GM21786 (cell line): Measurements from ENCODE around the gene INTS11.
"Not testable (repeated sequence)": the region's sequence is repeated elsewhere in the genome, so short reads cannot be mapped to it uniquely, and the experiment has no call there.

Experiments
- ATAC-seq: cut with Tn5 transposase; IDR thresholded peaks from one replicate; pipeline ENCODE4 v1.9.1; 2021; ENCODE audit not compliant: unreplicated experiment

Gene INTS11

DNA sequence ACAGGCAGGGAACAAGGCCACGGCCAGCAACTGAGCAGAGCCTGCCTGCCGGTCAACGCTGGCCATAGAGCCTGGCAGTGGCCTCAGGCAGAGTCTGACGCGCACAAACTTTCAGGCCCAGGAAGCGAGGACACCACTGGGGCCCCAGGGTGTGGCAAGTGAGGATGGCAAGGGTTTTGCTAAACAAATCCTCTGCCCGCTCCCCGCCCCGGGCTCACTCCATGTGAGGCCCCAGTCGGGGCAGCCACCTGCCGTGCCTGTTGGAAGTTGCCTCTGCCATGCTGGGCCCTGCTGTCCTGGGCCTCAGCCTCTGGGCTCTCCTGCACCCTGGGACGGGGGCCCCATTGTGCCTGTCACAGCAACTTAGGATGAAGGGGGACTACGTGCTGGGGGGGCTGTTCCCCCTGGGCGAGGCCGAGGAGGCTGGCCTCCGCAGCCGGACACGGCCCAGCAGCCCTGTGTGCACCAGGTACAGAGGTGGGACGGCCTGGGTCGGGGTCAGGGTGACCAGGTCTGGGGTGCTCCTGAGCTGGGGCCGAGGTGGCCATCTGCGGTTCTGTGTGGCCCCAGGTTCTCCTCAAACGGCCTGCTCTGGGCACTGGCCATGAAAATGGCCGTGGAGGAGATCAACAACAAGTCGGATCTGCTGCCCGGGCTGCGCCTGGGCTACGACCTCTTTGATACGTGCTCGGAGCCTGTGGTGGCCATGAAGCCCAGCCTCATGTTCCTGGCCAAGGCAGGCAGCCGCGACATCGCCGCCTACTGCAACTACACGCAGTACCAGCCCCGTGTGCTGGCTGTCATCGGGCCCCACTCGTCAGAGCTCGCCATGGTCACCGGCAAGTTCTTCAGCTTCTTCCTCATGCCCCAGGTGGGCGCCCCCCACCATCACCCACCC, 6.9 kb upstream of the INTS11 start, which contains the start of gene TAS1R3:
Gene TAS1R3 (plus strand): TSS at position 213 of the 898 bp plus-strand sequence. CDS start 66 bp downstream, at position 279.
- no peak for ATAC-seq

DNA sequence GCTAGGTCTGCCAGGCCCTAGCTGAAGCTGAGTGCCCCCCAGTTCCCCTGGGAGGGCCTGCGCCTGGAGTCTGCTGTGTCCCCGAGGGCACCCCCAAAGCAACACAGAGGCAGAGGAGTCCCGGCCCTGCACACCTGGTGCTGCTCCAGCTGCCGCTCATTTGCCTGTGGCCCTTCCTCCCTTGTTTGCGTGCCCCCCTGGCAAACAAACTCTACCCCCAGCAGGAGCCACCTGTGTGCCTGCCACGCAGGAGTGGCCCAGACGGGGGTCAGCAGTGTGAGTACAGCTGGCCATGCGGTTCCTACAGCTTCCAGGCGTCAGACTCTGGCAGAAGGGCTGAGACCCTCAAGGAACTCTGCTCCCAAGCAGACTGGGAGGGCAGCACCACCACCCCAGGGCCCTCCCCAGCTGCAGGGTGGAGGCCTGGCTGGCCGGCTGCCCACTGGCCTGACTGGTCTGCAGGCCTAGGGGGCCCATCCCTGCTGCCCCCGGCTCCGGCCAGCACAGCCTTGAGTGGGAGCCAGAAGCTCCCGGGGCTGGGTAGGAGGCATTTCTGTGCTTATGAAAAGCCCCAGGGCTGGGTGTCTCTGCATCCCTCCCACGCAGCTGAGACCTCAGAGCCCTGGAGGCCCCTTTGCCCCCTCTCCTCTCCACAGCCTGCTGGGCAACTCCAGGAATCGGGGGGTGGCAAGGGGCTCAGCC, 6.1 kb upstream of the INTS11 start:
- ATAC-seq: no peak

GRCh38 chr1:1329304-1330210, 5.1 kb upstream of the INTS11 start:
- ATAC-seq: no peak

GRCh38 chr1:1328254-1328653, 3.8 kb upstream of the INTS11 start:
- no peak for ATAC-seq

DNA sequence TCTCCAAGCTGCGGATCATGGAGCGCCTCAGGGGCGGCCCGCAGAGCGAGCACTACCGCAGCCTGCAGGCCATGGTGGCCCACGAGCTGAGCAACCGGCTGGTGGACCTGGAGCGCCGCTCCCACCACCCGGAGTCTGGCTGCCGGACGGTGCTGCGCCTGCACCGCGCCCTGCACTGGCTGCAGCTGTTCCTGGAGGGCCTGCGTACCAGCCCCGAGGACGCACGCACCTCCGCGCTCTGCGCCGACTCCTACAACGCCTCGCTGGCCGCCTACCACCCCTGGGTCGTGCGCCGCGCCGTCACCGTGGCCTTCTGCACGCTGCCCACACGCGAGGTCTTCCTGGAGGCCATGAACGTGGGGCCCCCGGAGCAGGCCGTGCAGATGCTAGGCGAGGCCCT, 2.8 kb upstream of the INTS11 start:
- no peak for ATAC-seq

DNA sequence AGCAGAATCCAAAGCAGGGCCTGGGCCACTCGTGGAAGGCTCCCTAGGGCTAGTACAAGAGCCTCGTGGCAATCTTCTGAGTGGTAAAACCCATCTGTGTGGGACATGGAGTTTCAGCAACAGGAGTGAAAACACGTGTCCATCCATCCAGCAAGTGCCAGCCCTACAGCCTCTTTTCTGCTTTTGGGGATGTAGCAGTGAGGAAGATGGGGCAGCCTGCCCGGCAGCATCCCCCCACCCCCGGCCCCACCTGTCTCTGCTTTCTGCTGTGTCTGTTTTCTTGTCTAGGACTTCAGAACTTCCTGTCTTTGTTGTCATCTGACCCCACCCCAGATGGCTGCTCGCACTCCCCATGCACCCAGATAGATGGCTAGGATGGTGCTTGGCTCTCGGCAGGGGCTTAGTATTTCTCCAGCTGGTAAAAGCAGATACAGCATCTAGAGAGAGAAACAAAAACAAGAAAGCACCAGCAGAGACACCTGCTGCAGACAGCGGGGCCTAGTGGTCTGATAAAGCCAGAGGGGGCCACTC, 1.7 kb upstream of the INTS11 start:
- ATAC-seq: no peak

DNA sequence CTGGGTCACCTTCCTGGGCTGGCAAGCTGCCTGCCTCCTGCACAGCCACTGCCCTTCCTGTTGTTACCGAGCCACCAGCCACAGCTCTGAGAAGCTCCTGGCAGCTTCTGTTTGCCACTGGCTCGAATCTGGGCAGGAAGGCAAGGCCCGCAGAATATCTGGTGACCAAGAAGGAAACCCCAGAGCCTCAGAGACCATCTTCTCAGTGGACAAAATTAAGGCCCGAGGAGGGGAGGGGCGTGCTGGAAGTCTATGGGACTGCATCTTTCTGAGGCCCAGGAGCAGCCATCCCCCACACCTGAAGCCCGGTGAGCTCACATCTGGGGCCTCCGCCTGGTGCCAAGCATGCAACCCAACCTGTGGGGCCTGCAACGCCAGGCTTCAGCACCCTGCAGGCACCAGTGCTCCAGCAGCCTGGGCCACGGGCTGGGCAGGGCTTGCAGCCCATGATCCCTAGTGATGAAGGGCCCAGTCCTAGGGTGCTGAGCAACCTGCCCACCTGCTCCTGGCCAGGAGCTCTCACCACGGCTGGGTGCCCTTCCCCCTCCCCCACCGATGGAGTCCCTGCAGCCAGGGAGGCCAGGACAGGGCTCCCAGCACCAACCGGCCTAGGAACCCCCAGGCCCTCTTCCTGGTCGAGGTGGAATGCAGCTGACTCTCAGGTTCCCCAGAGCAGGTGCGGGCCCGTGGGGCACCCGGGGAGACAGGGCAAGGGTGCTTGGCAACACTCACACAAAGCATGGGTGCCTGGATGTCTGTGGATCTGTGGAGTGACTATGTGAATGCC, 1.0 kb upstream of the INTS11 start:
- ATAC-seq: no peak

DNA sequence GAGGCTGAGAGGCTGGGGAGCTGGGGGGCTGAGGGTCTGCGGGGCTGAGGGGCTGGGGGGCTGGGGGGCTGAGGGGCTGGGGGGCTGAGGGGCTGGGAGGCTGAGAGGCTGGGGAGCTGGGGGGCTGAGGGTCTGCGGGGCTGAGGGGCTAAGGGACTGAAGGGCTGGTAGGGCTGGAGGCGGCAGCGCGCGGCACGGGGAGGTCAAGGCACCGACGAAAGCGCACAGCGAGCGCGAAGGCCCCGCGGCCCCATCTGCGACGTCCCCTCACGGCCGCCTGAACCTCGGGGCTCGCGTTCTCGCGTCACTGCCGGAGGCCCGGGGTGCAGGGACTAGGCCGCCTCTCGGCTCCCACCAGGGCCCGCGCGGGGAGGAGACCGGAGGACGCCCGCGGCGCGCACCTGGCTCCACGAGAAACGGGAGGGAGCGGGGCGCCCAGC, 356 bp downstream of the INTS11 start:
- ATAC-seq: peak; percentile 18

DNA sequence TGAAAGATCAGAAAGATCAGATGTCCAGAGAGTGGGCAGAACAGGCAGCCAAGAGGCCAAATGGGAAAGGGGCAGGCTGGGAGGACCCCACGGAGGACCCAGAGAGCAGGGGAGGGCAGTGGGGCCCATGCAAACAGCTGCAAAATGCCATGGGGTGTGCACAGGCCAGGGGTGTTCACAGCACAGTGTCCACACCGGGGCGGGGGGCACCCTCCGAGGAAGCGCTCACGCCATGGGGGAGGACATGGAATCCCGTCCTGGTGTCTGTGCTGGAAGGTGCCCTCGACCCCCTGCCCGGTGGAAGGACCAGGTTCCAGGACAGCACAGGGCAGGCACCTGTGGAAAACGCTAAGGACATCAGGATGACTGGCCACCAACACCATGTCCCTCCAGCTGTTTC, 1.5 kb downstream of the INTS11 start:
- no peak for ATAC-seq

GRCh38 chr1:1322418-1322817, 2.0 kb downstream of the INTS11 start:
- ATAC-seq: no peak

GRCh38 chr1:1321477-1321876, 3.0 kb downstream of the INTS11 start:
- ATAC-seq: no peak

DNA sequence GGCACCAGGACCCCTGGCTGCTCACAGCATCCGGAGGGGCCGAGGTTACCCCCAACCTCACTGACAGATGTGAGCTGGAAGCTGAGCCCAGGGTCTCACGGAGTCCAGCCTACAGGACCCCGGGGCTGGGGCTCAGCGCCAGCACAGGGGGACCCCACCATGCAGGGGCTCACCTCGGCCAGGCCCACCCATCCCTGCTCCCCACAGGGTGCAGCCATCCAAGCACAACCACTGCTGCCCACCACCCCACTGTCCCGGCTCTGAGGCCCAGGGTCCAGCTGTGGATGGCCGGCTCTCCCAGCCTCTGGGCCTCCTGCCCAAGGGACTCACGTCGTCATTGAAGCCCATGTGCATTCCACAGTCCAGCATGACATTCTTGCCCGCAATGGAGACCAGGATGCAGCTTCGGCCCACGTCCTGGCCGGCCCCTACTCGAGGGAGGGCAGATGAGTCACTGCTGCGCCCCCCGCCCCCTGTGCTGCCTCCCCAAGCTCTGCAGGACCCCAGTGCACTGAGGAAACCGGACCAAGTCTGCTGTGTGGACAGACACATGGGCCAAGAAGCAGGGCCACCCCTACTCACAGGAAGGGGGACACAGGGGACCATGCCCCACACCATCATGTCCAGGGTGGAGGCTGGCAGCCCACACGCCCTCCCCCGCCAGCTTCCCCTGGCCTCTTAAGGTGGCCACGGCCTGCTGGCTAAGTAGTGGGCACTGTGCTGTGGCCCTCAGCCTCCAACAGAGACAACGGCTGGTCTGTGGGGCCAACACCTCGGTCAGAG, 3.6 kb downstream of the INTS11 start:
- ATAC-seq: no peak

GRCh38 chr1:1319646-1319941, 4.9 kb downstream of the INTS11 start:
- ATAC-seq: no peak

GRCh38 chr1:1318777-1319645, 5.4 kb downstream of the INTS11 start:
- no peak for ATAC-seq

DNA sequence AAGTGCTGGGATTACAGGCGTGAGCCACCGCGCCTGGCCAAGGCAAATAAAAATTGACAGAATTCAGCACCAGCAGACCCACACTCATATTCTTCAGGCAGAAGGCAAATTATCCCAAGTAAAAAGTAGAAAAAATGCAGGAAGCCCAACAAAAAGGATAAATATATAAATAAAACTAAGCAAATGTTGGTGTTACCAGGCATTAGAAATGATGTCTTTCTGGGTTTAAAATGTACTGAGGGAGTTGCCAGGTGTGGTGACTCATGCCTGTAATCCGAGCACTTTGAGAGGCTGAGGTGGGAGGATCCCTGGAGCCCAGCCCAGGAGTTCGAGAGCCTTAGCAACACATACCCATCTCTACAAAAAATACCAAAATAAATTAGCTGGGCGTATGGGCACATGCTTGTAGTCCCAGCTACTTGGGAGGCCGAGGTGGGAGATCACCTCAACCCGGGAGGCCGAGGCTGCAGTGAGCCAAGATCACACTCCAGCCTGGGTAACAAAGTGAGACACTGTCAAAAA, 6.3 kb downstream of the INTS11 start:
- no peak for ATAC-seq

DNA sequence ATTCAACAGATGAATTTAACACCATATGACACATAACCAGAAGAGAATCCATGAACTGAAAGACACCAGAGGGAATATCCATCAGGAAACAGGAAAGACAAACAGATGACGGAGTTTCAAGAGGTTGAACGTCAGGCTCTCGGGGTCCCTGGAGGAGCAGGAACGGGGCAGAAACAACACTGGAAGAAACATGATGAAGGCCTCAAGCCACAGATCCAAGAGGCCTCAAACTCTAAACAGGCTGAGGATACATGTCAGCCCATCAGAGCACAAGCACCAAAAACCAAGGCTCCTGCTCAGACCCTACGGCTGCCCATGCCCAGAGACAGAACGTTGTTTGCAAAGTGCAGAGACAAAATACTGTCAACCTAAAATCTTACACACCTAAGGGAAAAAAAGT, 7.0 kb downstream of the INTS11 start:
- ATAC-seq: no peak

- ATAC-seq: not testable (repeated sequence)
Observed at GRCh38 chr1:1316199-1316598, 8.3 kb downstream of the INTS11 start.

DNA sequence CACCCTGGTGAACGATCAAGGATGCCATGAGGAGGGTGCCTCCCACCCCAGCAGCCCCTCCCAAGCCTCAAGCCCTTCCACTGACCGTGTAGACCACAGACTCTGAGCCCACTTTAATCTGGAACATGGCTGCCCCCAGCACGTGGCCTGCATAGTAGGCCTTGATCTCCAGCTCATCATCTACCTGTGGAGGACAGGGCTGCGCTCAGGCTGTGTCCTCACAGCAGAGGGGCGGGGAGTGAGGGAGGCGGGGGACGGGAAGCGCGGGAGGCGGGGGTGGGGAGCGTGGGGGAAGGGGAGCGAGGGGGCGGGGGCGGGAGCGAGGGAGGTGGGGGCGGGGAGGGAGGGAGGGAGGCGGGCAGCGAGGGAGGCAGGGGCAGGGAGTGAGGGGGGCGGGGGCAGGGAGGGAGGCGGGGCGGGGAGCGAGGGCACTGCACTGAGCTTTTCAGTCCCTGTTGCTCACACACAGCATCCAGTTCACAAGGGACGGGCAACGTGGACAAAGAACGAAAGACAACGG, 9.0 kb downstream of the INTS11 start:
- no peak for ATAC-seq
